Liver (tissue), 9 donors: ENCODE measurements around the gene SYNGR4. TPM values are rescaled to one million over a fixed set of nuclear protein-coding genes. Genes with fewer than 3 reads are reported as not detected.

ENCODE experiments used
- DNase-seq: peaks from one replicate; pipeline ENCODE4 v3.0.0-alpha.2; 2017; ENCODE audit warnings: low spot score
- H3K27ac ChIP-seq, 2 donors: one replicate each; pipeline ENCODE4 v1.7.0; 2013; ENCODE audit warnings: inconsistent platforms in 2 of 2, low read length in 2 of 2, control low read depth in 1 of 2, low read depth in 1 of 2, mild to moderate bottlenecking in 1 of 2
- H3K27me3 ChIP-seq, 4 donors: one replicate each; pipeline versions ENCODE4 v1.6.1 to v1.7.0; 2013; ENCODE audit warnings: low read length in 3 of 4, inconsistent platforms in 1 of 4, mild to moderate bottlenecking in 1 of 4, moderate library complexity in 1 of 4; ENCODE audit not compliant: control insufficient read depth in 4 of 4, insufficient read depth in 4 of 4
- H3K36me3 ChIP-seq, 4 donors: one replicate each; pipeline versions ENCODE4 v1.6.1 to v1.7.0; 2013; ENCODE audit warnings: low read length in 3 of 4, mild to moderate bottlenecking in 3 of 4, low read depth in 1 of 4, moderate library complexity in 1 of 4; ENCODE audit not compliant: control insufficient read depth in 4 of 4, insufficient read depth in 3 of 4
- H3K4me1 ChIP-seq, 4 donors: one replicate each; pipeline versions ENCODE4 v1.6.1 to v1.7.0; 2013; ENCODE audit warnings: low read length in 3 of 4, mild to moderate bottlenecking in 3 of 4, moderate library complexity in 1 of 4; ENCODE audit not compliant: control insufficient read depth in 4 of 4, insufficient read depth in 4 of 4
- H3K4me3 ChIP-seq, 3 donors: one replicate each; pipeline versions ENCODE4 v1.6.1 to v1.7.0; 2013; ENCODE audit warnings: low read length in 3 of 3, control low read depth in 1 of 3, low read depth in 1 of 3, mild to moderate bottlenecking in 1 of 3
- H3K9ac ChIP-seq, 2 donors: one replicate each; pipeline ENCODE4 v1.7.0; 2013; ENCODE audit warnings: low read length in 2 of 2, mild to moderate bottlenecking in 2 of 2, moderate library complexity in 2 of 2, control low read depth in 1 of 2, low read depth in 1 of 2
- H3K9me3 ChIP-seq, 4 donors: one replicate each; pipeline versions ENCODE4 v1.6.1 to v1.7.0; 2013; ENCODE audit warnings: low read length in 3 of 4; ENCODE audit not compliant: control insufficient read depth in 4 of 4
- CTCF ChIP-seq: fragments of 150-350 bp; IDR thresholded peaks from 2 replicates; pipeline ENCODE4 v1.5.1; 2017; ENCODE audit warnings: improper control_type of control experiment, low read depth, low read length; ENCODE audit not compliant: missing input control
- EGR1 ChIP-seq, 2 donors: IDR thresholded peaks; 2 replicates each; pipeline ENCODE4 v1.6.1; 2016 to 2018; ENCODE audit warnings: antibody characterized with exemption in 2 of 2, low read depth in 2 of 2
- FOXA2 ChIP-seq: IDR thresholded peaks from 2 replicates; pipeline ENCODE4 v1.6.1; 2016; ENCODE audit warnings: antibody characterized with exemption
- GABPA ChIP-seq, 2 donors: IDR thresholded peaks in 1 of 2; conservative IDR thresholded peaks in 1 of 2; 2 replicates each; pipeline ENCODE4 v1.6.1; 2016; ENCODE audit warnings: antibody characterized with exemption in 2 of 2, mild to moderate bottlenecking in 1 of 2, moderate library complexity in 1 of 2
- HNF4A ChIP-seq, 2 donors: conservative IDR thresholded peaks; 2 replicates each; pipeline ENCODE4 v1.6.1; 2016; ENCODE audit warnings: antibody characterized with exemption in 2 of 2, mild to moderate bottlenecking in 2 of 2
- HNF4G ChIP-seq: IDR thresholded peaks from 2 replicates; pipeline ENCODE4 v1.6.1; 2016; ENCODE audit warnings: antibody characterized with exemption
- JUND ChIP-seq, 2 donors: IDR thresholded peaks; 2 replicates each; pipeline ENCODE4 v1.6.1; 2016; ENCODE audit warnings: antibody characterized with exemption in 2 of 2
- NR2F2 ChIP-seq: IDR thresholded peaks from 2 replicates; pipeline ENCODE4 v1.6.1; 2016; ENCODE audit warnings: antibody characterized with exemption
- RAD21 ChIP-seq, 2 donors: IDR thresholded peaks; 2 replicates each; pipeline ENCODE4 v1.6.1; 2016; ENCODE audit warnings: antibody characterized with exemption in 2 of 2, mild to moderate bottlenecking in 2 of 2
- REST ChIP-seq: IDR thresholded peaks from 2 replicates; pipeline ENCODE4 v1.6.1; 2016; ENCODE audit warnings: antibody characterized with exemption, mild to moderate bottlenecking
- RXRA ChIP-seq, 2 donors: IDR thresholded peaks; 2 replicates each; pipeline ENCODE4 v1.6.1; 2017 to 2018; ENCODE audit warnings: antibody characterized with exemption in 2 of 2, mild to moderate bottlenecking in 1 of 2
- SP1 ChIP-seq: IDR thresholded peaks from 2 replicates; pipeline ENCODE4 v1.6.1; 2018; ENCODE audit warnings: antibody characterized with exemption, mild to moderate bottlenecking
- TAF1 ChIP-seq: conservative IDR thresholded peaks from 2 replicates; pipeline ENCODE4 v1.6.1; 2016; ENCODE audit warnings: antibody characterized with exemption, mild to moderate bottlenecking
- ZBTB33 ChIP-seq: IDR thresholded peaks from 2 replicates; pipeline ENCODE4 v1.6.1; 2016; ENCODE audit warnings: antibody characterized with exemption
- WGBS: extraction: QIAGEN DNeasy Blood & Tissue Kit; methylation state at CpG from one replicate; pipeline ENCODE4 v1.1.7; 2013; 5-methylcytosine and 5-hydroxymethylcytosine counted together
- polyA plus RNA-seq, 2 donors: library from polyadenylated mRNA; stranded (reverse) in 1 of 2; unstranded in 1 of 2; fragments of 200-250 nt in 1 of 2; fragments of >200 nt in 1 of 2; fragmentation: Nextera tagmentation in 1 of 2; extraction: Ambion mirVana in 1 of 2; gene quantifications; one replicate each; pipeline versions ENCODE4 v1.2.1 to v1.2.3, GENCODE V29; 2013 to 2015
- total RNA-seq, 2 donors: library from RNA; depleted of rRNA; stranded (reverse); fragments of >200 nt; gene quantifications; one replicate each; pipeline ENCODE4 v1.2.3, GENCODE V29; 2014
- TF ChIP-seq, protein P1 (sequence below): IDR thresholded peaks from 2 replicates; pipeline ENCODE4 v1.6.1; 2016; ENCODE audit warnings: antibody characterized with exemption
- donor health status: healthy.
- donor health status: healthy.
- donor health status: healthy.
- donor health status: healthy.
- donor health status: healthy.

SYNGR4 gene
- total and polyA plus RNA-seq, 4 donors = 0.09 TPM; not detected in 3

GRCh38 chr19:48325265-48325910 is 38.8 kb upstream of the SYNGR4 start, which contains the start of gene EMP3:
EMP3 (plus strand) TSS chr19:48325552; CDS start chr19:48326845, 1,293 bp downstream.
- no peaks in the 10 kb centered on the region for H3K27me3 ChIP-seq
- 6% methylated on average over 22 of the region's 22 CpGs for WGBS
- H3K36me3 ChIP-seq = no peaks in the 10 kb centered on the region
- H3K4me1 ChIP-seq = peaks cover 3 to 15% (median 8%) of the 10 kb centered on the region in 4 donors
- H3K27ac ChIP-seq = peak within 1 kb of the TSS; percentile 26 to 82
- H3K9ac ChIP-seq = peak within 1 kb of the TSS; percentile 9 to 71
- peak within 1 kb of the TSS in 2 of 3 donors; percentile 31 to 38 for H3K4me3 ChIP-seq
- TF ChIP-seq GABPA (IDR thresholded peaks at IDR 0.05 in 1 of 2, conservative IDR thresholded peaks at IDR 0.05 in 1 of 2) = no peak
- peak; percentile 15 for TF ChIP-seq SP1
- no peak for TF ChIP-seq HNF4G
- no peak for TF ChIP-seq RXRA (IDR thresholded peaks at IDR 0.05)
- TF ChIP-seq EGR1 (IDR thresholded peaks at IDR 0.05; ENCODE audit: low read depth in 2 of 2) = no peak
- no peak for TF ChIP-seq TAF1
- no peak for TF ChIP-seq REST
- no peaks in the 10 kb centered on the region for H3K9me3 ChIP-seq
- peak; percentile 73 for DNase-seq

DNA sequence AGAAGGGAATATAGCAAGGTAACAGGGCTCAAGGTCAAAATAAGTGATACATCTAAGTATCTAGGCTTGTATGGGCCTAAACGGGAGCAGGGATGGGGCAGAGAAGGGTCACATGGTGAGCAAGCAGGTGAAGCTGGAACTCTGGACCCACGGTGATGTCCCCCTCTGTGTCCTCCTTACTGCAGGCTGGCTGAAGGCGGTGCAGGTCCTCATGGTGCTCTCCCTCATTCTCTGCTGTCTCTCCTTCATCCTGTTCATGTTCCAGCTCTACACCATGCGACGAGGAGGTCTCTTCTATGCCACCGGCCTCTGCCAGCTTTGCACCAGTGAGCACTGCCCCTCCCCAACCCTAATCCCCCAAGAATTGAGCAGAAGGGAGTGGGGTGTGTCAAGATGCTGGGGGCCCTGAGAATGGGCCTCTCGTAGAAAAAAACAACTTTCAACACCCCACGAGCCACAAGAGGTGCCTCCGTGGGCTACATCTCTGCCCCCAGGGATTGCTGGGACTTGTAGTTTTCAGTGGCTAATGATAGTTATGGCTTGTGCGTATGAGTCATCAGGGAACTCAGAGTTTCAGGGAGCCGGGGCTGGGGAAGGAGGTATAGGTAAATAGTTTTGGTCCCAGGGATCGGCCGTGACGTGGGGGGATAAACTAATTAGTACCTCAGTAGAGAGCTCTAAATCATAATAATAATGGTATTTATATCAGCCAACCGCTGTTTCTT is 34.8 kb upstream of the SYNGR4 start:
- H3K27me3 ChIP-seq = no peaks in the 10 kb centered on the region
- H3K4me1 ChIP-seq = peaks cover 2 to 28% (median 14%) of the 10 kb centered on the region in 4 donors
- no peak overlapping the region for H3K4me3 ChIP-seq
- no peaks in the 10 kb centered on the region for H3K9me3 ChIP-seq
- H3K9ac ChIP-seq = no peak overlapping the region
- WGBS = 75% methylated on average over 15 of the region's 15 CpGs
- TF ChIP-seq ZBTB33 = no peak
- no peaks in the 10 kb centered on the region for H3K36me3 ChIP-seq
- H3K27ac ChIP-seq = peak overlapping the region in 1 of 2 donors; percentile 80
- DNase-seq = no peak

DNA sequence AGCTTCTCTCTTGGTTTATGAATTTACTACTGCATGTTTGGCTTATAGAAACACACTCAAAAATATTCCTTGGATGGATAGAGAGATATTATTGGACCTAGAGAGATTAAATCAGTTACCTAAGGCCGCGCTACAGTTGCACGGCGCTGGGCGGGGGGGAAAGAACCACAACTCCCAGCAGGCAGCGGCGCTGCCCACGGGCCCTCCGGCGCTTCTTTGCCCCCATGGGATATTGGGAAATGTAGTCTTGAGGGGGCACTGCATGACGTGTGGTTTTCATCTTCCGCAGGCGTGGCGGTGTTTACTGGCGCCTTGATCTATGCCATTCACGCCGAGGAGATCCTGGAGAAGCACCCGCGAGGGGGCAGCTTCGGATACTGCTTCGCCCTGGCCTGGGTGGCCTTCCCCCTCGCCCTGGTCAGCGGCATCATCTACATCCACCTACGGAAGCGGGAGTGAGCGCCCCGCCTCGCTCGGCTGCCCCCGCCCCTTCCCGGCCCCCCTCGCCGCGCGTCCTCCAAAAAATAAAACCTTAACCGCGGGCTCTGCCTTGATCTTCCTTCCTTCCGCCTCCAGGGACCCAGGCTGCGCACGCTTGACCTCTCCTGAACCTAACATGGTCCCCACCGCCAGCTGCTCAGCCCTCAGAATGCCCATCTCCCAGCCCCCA is 34.0 kb upstream of the SYNGR4 start:
- Histone ChIP-seq H3K4me3 (peak overlapping the region; percentile 72 to 87 (median 78)), H3K36me3 (no peaks in the 10 kb centered on the region), H3K9ac (peak overlapping the region; percentile 21 to 40), H3K9me3 (no peaks in the 10 kb centered on the region), H3K27ac (peak overlapping the region; percentile 45 to 80), H3K4me1 (peaks cover 2 to 28% (median 14%) of the 10 kb centered on the region in 4 donors), H3K27me3 (no peaks in the 10 kb centered on the region)
- peak; percentile 82 for DNase-seq
- 8% methylated on average over 41 of the region's 41 CpGs for WGBS
- TF ChIP-seq ZBTB33 (no peak), RXRA (IDR thresholded peaks at IDR 0.05) (peak in 1 of 2 donors; percentile 18), HNF4A (conservative IDR thresholded peaks at IDR 0.05) (peak in 1 of 2 donors; percentile 36), RAD21 (IDR thresholded peaks at IDR 0.05) (no peak), FOXA2 (peak; percentile 27), JUND (IDR thresholded peaks at IDR 0.05) (no peak), NR2F2 (no peak), CTCF (no peak)
- TF ChIP-seq, protein P1, sequence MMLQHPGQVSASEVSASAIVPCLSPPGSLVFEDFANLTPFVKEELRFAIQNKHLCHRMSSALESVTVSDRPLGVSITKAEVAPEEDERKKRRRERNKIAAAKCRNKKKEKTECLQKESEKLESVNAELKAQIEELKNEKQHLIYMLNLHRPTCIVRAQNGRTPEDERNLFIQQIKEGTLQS = no peak
